Colonic mucosa (tissue), 4 donors: ENCODE results near the gene DEGS1. TPM values are rescaled to one million over a fixed set of nuclear protein-coding genes. Genes with fewer than 3 reads are reported as not detected.

Experiments
- DNase-seq: peaks from one replicate; pipeline ENCODE4 v3.0.0-alpha.2; 2020
- H3K27ac ChIP-seq: fragments of 200-600 bp; one replicate; pipeline ENCODE4 v1.8.0; 2021
- H3K27me3 ChIP-seq: fragments of 200-600 bp; one replicate; pipeline ENCODE4 v1.8.0; 2021
- H3K36me3 ChIP-seq: fragments of 200-600 bp; one replicate; pipeline ENCODE4 v1.8.0; 2021
- H3K4me1 ChIP-seq: fragments of 200-600 bp; one replicate; pipeline ENCODE4 v1.8.0; 2021; ENCODE audit warnings: mild to moderate bottlenecking
- H3K4me3 ChIP-seq: fragments of 200-600 bp; one replicate; pipeline ENCODE4 v1.8.0; 2021
- H3K9ac ChIP-seq, 2 donors: one replicate each; pipeline ENCODE4 v1.7.0; 2013; ENCODE audit warnings: control low read depth in 2 of 2, low read depth in 2 of 2, low read length in 2 of 2
- H3K9me3 ChIP-seq: fragments of 200-600 bp; one replicate; pipeline ENCODE4 v1.8.0; 2021
- intact Hi-C: fragments of 100-400 bp; cut with DNase I; formaldehyde crosslinking; loops from one replicate; pipeline ENCODE4 v1.14.1; 2022
- total RNA-seq, 2 donors: library from RNA; stranded (reverse); fragmentation: NEBNext Ultra II Directional in 1 of 2; extraction: Animal tissue kit (Norgen Biotek cat#: 25700) in 1 of 2; gene quantifications; one replicate each; pipeline ENCODE4 v1.2.1, GENCODE V29; 2021
- TF ChIP-seq, protein P1 (sequence below): fragments of 200-600 bp; IDR thresholded peaks from one replicate; pipeline ENCODE4 v1.8.0; 2022; ENCODE audit warnings: antibody characterized with exemption, mild to moderate bottlenecking
- donor health status: healthy.
- donor health status: DM: no; HTN: no; CAD: no.
- donor health status: DM: no; HTN: no; CAD: no.

The DEGS1 gene
- total RNA-seq, 2 donors from 2014 or later, result 13.3 to 36.8 TPM

DNA sequence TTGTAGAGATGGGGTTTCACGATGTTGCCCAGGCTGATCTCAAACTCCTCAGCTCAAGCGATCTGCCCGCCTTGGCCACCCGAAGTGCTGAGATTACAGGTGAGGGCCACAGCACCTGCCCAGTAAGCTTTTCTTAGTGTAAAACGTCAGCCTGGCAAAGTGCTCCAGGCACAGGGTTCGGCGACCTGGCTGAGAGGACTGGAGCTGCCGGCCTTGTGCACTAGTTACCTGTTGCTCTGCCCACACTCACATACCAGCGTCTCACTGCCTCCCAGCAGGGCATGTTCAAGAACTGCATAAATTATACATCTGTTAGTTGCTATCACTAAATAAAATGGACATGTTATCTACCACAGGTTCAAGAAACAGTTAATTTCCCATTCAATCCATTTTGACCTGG lies 55.2 kb downstream of the DEGS1 start:
- Histone ChIP-seq H3K9ac (no peak overlapping the region), H3K27ac (no peak overlapping the region), H3K9me3 (no peaks in the 10 kb centered on the region), H3K27me3 (no peaks in the 10 kb centered on the region), H3K4me3 (no peak overlapping the region), H3K36me3 (peaks cover under 1% of the 10 kb centered on the region), H3K4me1 (no peaks in the 10 kb centered on the region)
- intact Hi-C loops, result no loop called here
- TF ChIP-seq, protein P1, sequence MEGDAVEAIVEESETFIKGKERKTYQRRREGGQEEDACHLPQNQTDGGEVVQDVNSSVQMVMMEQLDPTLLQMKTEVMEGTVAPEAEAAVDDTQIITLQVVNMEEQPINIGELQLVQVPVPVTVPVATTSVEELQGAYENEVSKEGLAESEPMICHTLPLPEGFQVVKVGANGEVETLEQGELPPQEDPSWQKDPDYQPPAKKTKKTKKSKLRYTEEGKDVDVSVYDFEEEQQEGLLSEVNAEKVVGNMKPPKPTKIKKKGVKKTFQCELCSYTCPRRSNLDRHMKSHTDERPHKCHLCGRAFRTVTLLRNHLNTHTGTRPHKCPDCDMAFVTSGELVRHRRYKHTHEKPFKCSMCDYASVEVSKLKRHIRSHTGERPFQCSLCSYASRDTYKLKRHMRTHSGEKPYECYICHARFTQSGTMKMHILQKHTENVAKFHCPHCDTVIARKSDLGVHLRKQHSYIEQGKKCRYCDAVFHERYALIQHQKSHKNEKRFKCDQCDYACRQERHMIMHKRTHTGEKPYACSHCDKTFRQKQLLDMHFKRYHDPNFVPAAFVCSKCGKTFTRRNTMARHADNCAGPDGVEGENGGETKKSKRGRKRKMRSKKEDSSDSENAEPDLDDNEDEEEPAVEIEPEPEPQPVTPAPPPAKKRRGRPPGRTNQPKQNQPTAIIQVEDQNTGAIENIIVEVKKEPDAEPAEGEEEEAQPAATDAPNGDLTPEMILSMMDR, result no peak
- DNase-seq, result no peak

DNA sequence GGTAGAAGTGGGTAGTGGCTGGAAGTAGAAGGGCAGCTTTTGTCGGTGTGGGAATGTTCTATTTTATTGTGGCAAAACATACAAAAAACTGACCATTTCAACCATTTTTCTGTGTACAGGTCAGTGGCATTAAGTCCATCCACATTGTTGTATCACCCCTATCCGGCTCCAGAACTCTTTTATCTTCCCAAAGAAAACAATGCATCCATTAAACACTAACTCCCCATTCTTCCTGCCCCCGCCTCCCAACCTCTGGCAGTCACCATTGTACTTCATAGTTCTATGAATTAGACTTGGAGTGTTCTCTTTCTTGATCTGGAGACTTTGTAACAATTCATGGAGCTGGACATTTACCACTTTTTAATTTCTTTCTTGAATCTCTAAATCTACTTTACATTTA lies 55.7 kb downstream of the DEGS1 start:
- Histone ChIP-seq H3K9ac (no peak overlapping the region), H3K36me3 (no peaks in the 10 kb centered on the region), H3K27ac (no peak overlapping the region), H3K4me1 (no peaks in the 10 kb centered on the region), H3K9me3 (no peaks in the 10 kb centered on the region), H3K4me3 (no peak overlapping the region), H3K27me3 (no peaks in the 10 kb centered on the region)
- intact Hi-C loops, result no loop called here
- no peak for DNase-seq
- TF ChIP-seq, protein P1, result no peak

Other genes starting within 250 kb of the DEGS1 start
- 10 to 100 TPM; 35.1 to 42.7 TPM for gene FBXO28, start 69.1 kb upstream of the DEGS1 start, total RNA-seq
- gene NVL, start 146.9 kb downstream of the DEGS1 start, total RNA-seq, result 10 to 100 TPM; 39.4 to 51.5 TPM
- gene CNIH4, start 173.6 kb downstream of the DEGS1 start, total RNA-seq, result 10 to 100 TPM; 53.0 to 80.6 TPM